ENCODE measurements around the gene E2F4. TPM values are rescaled to one million over a fixed set of nuclear protein-coding genes. Genes with fewer than 3 reads are reported as not detected.

E2F4 gene
- total RNA-seq, 2 donors from 2014 or later, result 71.8 to 72.8 TPM

DNA sequence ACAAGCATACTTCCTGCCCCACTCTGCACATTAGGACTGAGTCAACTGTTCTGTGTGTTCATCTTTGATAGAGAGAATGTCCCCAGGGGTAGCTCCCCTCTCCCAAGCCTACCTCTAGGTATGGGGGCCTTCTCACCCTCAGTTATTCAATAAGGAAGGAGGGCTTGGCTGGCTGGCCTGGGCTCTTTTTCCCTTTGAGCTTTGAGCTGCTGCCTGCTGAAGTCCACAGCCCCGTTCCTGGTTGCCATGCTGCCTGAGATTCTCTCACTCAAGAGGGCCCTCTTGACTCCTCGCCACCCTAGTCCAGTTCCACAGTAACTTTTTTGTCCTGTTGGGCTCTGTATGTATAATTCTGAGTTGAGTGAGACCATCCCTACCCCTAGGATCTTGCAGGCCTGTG lies 46.2 kb upstream of the E2F4 start:
- Histone ChIP-seq H3K27ac (ENCODE audit: low read depth, low read length) (no peak overlapping the region), H3K27me3 (ENCODE audit: control insufficient read depth, insufficient read depth, low read length, poor library complexity, severe bottlenecking) (peaks cover 12% of the 10 kb centered on the region), H3K4me3 (ENCODE audit: low read length) (no peak overlapping the region), H3K9ac (ENCODE audit: extremely low read depth, low read length, poor library complexity, severe bottlenecking) (no peak overlapping the region), H3K4me1 (ENCODE audit: control insufficient read depth, insufficient read depth, low read length) (no peaks in the 10 kb centered on the region), H3K9me3 (ENCODE audit: control insufficient read depth, low read length) (no peaks in the 10 kb centered on the region), H3K36me3 (ENCODE audit: control insufficient read depth, insufficient read depth, low read length) (peaks cover 64% of the 10 kb centered on the region)
- peaks cover 67% of the 10 kb centered on the region for H3K36me3 Mint-ChIP-seq (ENCODE audit: low read depth)
- H3K27me3 Mint-ChIP-seq (ENCODE audit: insufficient read depth), result peaks cover 8% of the 10 kb centered on the region
- no peak overlapping the region for H3K4me3 Mint-ChIP-seq
- no peaks in the 10 kb centered on the region for H3K9me3 Mint-ChIP-seq
- 93 to 100% methylated on average over 1 to 2 of the region's 2 CpGs for WGBS, 2 experiments (ENCODE audit: insufficient coverage in 1 of 2, insufficient read length in 1 of 2)
- TF ChIP-seq, protein P1, sequence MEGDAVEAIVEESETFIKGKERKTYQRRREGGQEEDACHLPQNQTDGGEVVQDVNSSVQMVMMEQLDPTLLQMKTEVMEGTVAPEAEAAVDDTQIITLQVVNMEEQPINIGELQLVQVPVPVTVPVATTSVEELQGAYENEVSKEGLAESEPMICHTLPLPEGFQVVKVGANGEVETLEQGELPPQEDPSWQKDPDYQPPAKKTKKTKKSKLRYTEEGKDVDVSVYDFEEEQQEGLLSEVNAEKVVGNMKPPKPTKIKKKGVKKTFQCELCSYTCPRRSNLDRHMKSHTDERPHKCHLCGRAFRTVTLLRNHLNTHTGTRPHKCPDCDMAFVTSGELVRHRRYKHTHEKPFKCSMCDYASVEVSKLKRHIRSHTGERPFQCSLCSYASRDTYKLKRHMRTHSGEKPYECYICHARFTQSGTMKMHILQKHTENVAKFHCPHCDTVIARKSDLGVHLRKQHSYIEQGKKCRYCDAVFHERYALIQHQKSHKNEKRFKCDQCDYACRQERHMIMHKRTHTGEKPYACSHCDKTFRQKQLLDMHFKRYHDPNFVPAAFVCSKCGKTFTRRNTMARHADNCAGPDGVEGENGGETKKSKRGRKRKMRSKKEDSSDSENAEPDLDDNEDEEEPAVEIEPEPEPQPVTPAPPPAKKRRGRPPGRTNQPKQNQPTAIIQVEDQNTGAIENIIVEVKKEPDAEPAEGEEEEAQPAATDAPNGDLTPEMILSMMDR (conservative IDR thresholded peaks at IDR 0.05), result no peak
- no peak for DNase-seq
- no peaks in the 10 kb centered on the region for H3K4me1 Mint-ChIP-seq
- H3K27ac Mint-ChIP-seq, result no peak overlapping the region

DNA sequence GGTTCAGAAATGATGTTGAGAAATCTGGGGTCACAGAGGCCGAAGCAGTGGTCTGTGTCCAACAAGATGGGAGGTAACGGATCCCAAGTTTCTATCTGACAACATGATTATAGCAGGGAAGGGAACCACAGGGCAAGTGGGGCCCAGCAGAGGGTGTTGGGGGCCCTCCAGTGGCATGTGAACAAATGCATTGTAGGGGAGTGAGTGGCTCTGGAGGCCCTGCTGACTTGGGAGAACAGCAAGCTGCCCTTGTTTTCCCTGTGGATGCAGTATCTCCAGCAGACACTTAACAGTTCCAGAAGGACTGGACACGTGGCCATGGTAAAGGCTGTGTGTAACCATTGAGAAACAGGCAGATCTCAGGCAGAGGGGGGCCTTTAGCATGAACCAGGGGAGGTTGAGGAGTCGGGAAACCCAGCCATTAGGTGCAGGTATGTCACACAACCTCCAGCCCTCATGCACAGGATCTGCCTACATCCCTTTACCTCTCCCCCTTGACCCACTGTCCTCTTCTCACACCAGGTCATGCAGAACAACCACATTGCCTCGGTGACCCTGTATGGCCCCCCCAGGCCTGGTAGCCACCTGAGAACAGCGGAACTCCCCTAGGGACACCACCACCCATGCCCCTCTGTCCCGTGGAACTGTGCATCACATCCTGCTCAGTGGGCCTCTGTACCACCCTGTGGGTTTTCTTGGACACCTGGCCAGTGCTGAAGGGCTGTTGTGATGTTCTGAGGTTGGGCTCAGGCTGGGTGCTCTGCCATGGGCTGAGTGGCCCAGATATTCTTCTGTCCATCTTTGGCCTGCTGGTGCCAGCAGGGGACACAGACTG lies 45.2 kb upstream of the E2F4 start:
- H3K27ac Mint-ChIP-seq, result no peak overlapping the region
- H3K4me3 Mint-ChIP-seq, result no peak overlapping the region
- TF ChIP-seq, protein P1 (conservative IDR thresholded peaks at IDR 0.05), result no peak
- Histone ChIP-seq H3K9ac (ENCODE audit: extremely low read depth, low read length, poor library complexity, severe bottlenecking) (no peak overlapping the region), H3K9me3 (ENCODE audit: control insufficient read depth, low read length) (no peaks in the 10 kb centered on the region), H3K4me3 (ENCODE audit: low read length) (no peak overlapping the region), H3K4me1 (ENCODE audit: control insufficient read depth, insufficient read depth, low read length) (no peaks in the 10 kb centered on the region), H3K27me3 (ENCODE audit: control insufficient read depth, insufficient read depth, low read length, poor library complexity, severe bottlenecking) (peaks cover 22% of the 10 kb centered on the region), H3K36me3 (ENCODE audit: control insufficient read depth, insufficient read depth, low read length) (peaks cover 55% of the 10 kb centered on the region), H3K27ac (ENCODE audit: low read depth, low read length) (no peak overlapping the region)
- WGBS, 2 experiments (ENCODE audit: insufficient coverage in 1 of 2, insufficient read length in 1 of 2), result 91 to 96% methylated on average over 4 to 7 of the region's 7 CpGs
- peaks cover 57% of the 10 kb centered on the region for H3K36me3 Mint-ChIP-seq (ENCODE audit: low read depth)
- H3K9me3 Mint-ChIP-seq, result no peaks in the 10 kb centered on the region
- DNase-seq, result no peak
- H3K27me3 Mint-ChIP-seq (ENCODE audit: insufficient read depth), result peaks cover 16% of the 10 kb centered on the region
- H3K4me1 Mint-ChIP-seq, result peaks cover 4% of the 10 kb centered on the region

DNA sequence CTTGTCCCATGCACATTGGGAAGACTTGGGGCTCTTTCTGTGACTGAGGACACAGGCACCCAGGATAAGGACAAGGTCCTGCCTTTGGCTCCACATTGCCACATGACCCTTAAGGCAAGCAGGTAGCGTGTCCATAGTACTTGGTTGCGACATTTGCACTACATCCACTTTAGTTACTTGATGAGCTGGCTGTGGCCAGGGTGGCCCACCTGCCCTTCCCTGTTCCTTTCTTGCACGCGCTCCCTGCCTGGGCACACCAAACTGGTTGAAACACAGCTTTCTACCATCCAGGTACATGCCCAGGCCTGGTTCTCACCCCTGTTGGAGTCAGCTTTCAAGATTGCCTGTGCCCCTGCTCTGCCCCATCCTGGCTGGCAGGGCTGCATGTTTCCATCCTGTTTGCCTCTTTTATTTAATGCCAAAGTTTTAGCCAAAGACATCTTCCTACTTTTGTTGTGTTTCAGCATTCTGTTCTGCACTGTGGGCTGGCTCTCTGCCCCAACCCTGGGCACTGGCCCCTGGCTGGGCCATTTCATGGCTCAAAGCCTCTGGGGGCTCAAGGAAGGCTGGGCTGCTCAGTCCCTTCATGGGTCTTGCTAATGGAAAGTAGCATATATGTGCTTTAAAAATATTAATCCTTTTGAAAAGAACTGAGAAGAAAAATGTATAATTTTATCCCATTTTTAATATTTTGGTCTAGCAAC lies 44.4 kb upstream of the E2F4 start:
- peaks cover 24% of the 10 kb centered on the region for H3K27me3 Mint-ChIP-seq (ENCODE audit: insufficient read depth)
- peaks cover 47% of the 10 kb centered on the region for H3K36me3 ChIP-seq (ENCODE audit: control insufficient read depth, insufficient read depth, low read length)
- no peak overlapping the region for H3K27ac Mint-ChIP-seq
- peaks cover 50% of the 10 kb centered on the region for H3K36me3 Mint-ChIP-seq (ENCODE audit: low read depth)
- no peak overlapping the region for H3K9ac ChIP-seq (ENCODE audit: extremely low read depth, low read length, poor library complexity, severe bottlenecking)
- H3K27me3 ChIP-seq (ENCODE audit: control insufficient read depth, insufficient read depth, low read length, poor library complexity, severe bottlenecking), result peaks cover 31% of the 10 kb centered on the region
- no peaks in the 10 kb centered on the region for H3K4me1 ChIP-seq (ENCODE audit: control insufficient read depth, insufficient read depth, low read length)
- H3K4me1 Mint-ChIP-seq, result peaks cover 4% of the 10 kb centered on the region
- H3K9me3 ChIP-seq (ENCODE audit: control insufficient read depth, low read length), result no peaks in the 10 kb centered on the region
- WGBS, 2 experiments (ENCODE audit: insufficient coverage in 1 of 2, insufficient read length in 1 of 2), result 92 to 93% methylated on average over 4 of the region's 4 CpGs
- H3K4me3 ChIP-seq (ENCODE audit: low read length), result no peak overlapping the region
- H3K27ac ChIP-seq (ENCODE audit: low read depth, low read length), result no peak overlapping the region
- no peak for DNase-seq
- no peak overlapping the region for H3K4me3 Mint-ChIP-seq
- no peaks in the 10 kb centered on the region for H3K9me3 Mint-ChIP-seq
- TF ChIP-seq, protein P1 (conservative IDR thresholded peaks at IDR 0.05), result no peak

Measured in endodermal cell (in vitro differentiated cells).